Endothelial cell of umbilical vein (primary cell): Measurements from ENCODE around the gene COX5A.

Experiments
- JUN ChIP-seq: IDR thresholded peaks from 2 replicates; pipeline ENCODE4 v1.6.1; 2011; ENCODE audit warnings: borderline replicate concordance, low read depth; ENCODE audit not compliant: insufficient read length, insufficient read depth
- POLR2A ChIP-seq: IDR thresholded peaks from 2 replicates; pipeline ENCODE4 v1.6.1; 2012; ENCODE audit warnings: low read depth, mild to moderate bottlenecking, control low read depth, low read length
- POLR2AphosphoS5 ChIP-seq: IDR thresholded peaks from 2 replicates; pipeline ENCODE4 v1.6.1; 2012; ENCODE audit warnings: low read depth, mild to moderate bottlenecking, control low read depth, low read length, moderate library complexity; ENCODE audit not compliant: insufficient read depth
- TF ChIP-seq, protein P1 (sequence below): IDR thresholded peaks from 2 replicates; pipeline ENCODE4 v1.6.1; 2011; ENCODE audit not compliant: insufficient read depth, insufficient read length
- TF ChIP-seq, protein P2 (sequence below), 2 donors: IDR thresholded peaks; 1 replicate in 1 of 2; 2 replicates in 1 of 2; pipeline ENCODE4 v1.5.1; 2011; ENCODE audit warnings: low read length in 2 of 2, mild to moderate bottlenecking in 2 of 2, moderate library complexity in 2 of 2, control low read depth in 1 of 2, inconsistent platforms in 1 of 2, low read depth in 1 of 2; ENCODE audit not compliant: insufficient read depth in 1 of 2; ENCODE audit errors: extremely low read depth in 1 of 2

GRCh38 chr15:74884428-74885223, 53.2 kb downstream of the COX5A start:
- TF ChIP-seq JUN (no peak), POLR2A (no peak), POLR2AphosphoS5 (no peak)
- TF ChIP-seq, protein P1, sequence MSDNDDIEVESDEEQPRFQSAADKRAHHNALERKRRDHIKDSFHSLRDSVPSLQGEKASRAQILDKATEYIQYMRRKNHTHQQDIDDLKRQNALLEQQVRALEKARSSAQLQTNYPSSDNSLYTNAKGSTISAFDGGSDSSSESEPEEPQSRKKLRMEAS = no peak
- TF ChIP-seq, protein P2, sequence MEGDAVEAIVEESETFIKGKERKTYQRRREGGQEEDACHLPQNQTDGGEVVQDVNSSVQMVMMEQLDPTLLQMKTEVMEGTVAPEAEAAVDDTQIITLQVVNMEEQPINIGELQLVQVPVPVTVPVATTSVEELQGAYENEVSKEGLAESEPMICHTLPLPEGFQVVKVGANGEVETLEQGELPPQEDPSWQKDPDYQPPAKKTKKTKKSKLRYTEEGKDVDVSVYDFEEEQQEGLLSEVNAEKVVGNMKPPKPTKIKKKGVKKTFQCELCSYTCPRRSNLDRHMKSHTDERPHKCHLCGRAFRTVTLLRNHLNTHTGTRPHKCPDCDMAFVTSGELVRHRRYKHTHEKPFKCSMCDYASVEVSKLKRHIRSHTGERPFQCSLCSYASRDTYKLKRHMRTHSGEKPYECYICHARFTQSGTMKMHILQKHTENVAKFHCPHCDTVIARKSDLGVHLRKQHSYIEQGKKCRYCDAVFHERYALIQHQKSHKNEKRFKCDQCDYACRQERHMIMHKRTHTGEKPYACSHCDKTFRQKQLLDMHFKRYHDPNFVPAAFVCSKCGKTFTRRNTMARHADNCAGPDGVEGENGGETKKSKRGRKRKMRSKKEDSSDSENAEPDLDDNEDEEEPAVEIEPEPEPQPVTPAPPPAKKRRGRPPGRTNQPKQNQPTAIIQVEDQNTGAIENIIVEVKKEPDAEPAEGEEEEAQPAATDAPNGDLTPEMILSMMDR (IDR thresholded peaks at IDR 0.05; ENCODE audit: extremely low read depth in 1 of 2, insufficient read depth in 1 of 2, low read depth in 1 of 2, low read length in 2 of 2) = no peak
